Measurements from ENCODE around the gene CEP76. TPM values are rescaled to one million over a fixed set of nuclear protein-coding genes. Genes with fewer than 3 reads are reported as not detected.

CEP76 gene
- total RNA-seq, 1 donor from 2014 or later, result 8.4 TPM

- no peaks in the 10 kb centered on the region for H3K9me3 ChIP-seq (ENCODE audit: control insufficient read depth in 3 of 3, low read length in 3 of 3)
Measured at GRCh38 chr18:12668041-12668440, 34.5 kb downstream of the CEP76 start.

GRCh38 chr18:12659904-12660605 lies 42.5 kb downstream of the CEP76 start:
- Histone ChIP-seq H3K9me3 (ENCODE audit: control insufficient read depth in 3 of 3, low read length in 3 of 3) (no peaks in the 10 kb centered on the region), H3K4me1 (ENCODE audit: control insufficient read depth in 3 of 3, insufficient read depth in 3 of 3, low read length in 3 of 3) (peaks cover 2 to 10% (median 6%) of the 10 kb centered on the region in 3 donors), H3K9ac (ENCODE audit: low read depth in 1 of 3, low read length in 3 of 3) (no peak overlapping the region), H3K27ac (ENCODE audit: low read depth, low read length) (no peak overlapping the region), H3K27me3 (ENCODE audit: control insufficient read depth in 3 of 3, insufficient read depth in 3 of 3, low read length in 3 of 3) (no peaks in the 10 kb centered on the region), H3K36me3 (ENCODE audit: control insufficient read depth in 3 of 3, insufficient read depth in 3 of 3, low read length in 3 of 3) (no peaks in the 10 kb centered on the region), H3K4me3 (ENCODE audit: low read length in 3 of 3) (no peak overlapping the region)

More at GRCh38 chr18:12668041-12668440, 34.5 kb downstream of the CEP76 start:
- Histone ChIP-seq H3K4me3 (ENCODE audit: low read length in 3 of 3) (no peak overlapping the region), H3K36me3 (ENCODE audit: control insufficient read depth in 3 of 3, insufficient read depth in 3 of 3, low read length in 3 of 3) (peaks cover 0 to 5% (median under 1%) of the 10 kb centered on the region in 3 donors), H3K27ac (ENCODE audit: low read depth, low read length) (no peak overlapping the region), H3K27me3 (ENCODE audit: control insufficient read depth in 3 of 3, insufficient read depth in 3 of 3, low read length in 3 of 3) (no peaks in the 10 kb centered on the region), H3K9ac (ENCODE audit: low read depth in 1 of 3, low read length in 3 of 3) (no peak overlapping the region), H3K4me1 (ENCODE audit: control insufficient read depth in 3 of 3, insufficient read depth in 3 of 3, low read length in 3 of 3) (no peaks in the 10 kb centered on the region)

- H3K4me3 ChIP-seq (ENCODE audit: low read length in 3 of 3), result peak overlapping the region; percentile 65 to 79 (median 73)
- no peaks in the 10 kb centered on the region for H3K36me3 ChIP-seq (ENCODE audit: control insufficient read depth in 3 of 3, insufficient read depth in 3 of 3, low read length in 3 of 3)
- peak overlapping the region; percentile 60 for H3K27ac ChIP-seq (ENCODE audit: low read depth, low read length)
- H3K9me3 ChIP-seq (ENCODE audit: control insufficient read depth in 3 of 3, low read length in 3 of 3), result no peaks in the 10 kb centered on the region
- H3K27me3 ChIP-seq (ENCODE audit: control insufficient read depth in 3 of 3, insufficient read depth in 3 of 3, low read length in 3 of 3), result no peaks in the 10 kb centered on the region
- H3K4me1 ChIP-seq (ENCODE audit: control insufficient read depth in 3 of 3, insufficient read depth in 3 of 3, low read length in 3 of 3), result peaks cover 2 to 10% (median 6%) of the 10 kb centered on the region in 3 donors
- peak overlapping the region; percentile 50 to 89 (median 51) for H3K9ac ChIP-seq (ENCODE audit: low read depth in 1 of 3, low read length in 3 of 3)
Measured at GRCh38 chr18:12658426-12659138, 43.9 kb downstream of the CEP76 start.

DNA sequence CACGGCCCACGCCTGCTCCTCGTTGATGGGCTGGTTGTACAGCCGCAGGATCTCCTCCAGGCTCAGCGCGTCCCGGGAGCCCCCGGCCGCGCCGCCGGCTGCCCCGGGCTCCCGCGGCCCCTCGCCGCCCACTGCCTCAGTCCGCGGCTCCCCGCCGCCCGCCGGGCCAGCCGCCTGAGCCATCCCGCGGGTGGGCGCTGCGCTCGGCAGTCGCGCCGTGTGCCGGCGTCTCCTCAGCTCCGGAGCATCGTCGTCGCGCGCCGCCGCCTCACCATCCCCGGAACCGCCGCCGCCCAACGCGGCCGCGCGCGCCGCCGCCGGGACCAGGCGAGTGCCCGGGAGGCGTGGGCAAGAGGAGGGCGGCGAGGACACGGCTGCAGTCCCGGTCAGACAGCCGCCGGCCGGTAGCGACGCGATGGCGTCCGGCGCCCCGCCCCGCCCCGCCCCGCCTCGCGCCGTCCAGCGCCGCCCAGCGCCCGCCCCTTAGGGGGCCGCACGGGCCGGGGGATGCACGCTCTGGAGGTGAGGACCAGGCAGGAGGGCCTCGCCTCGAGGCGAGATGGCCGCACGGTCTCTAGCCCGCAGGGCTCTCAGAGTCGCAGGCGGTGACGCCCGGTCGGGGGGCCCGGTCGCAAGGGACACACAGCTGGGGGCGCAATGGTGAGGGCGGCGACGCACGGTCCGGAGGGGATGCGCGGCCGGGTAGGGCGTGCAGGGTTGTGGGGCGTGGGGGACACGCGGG lies 44.7 kb downstream of the CEP76 start, which contains the start of gene SPIRE1:
TSS of gene SPIRE1 (minus strand) at position 424 of the 742 bp plus-strand sequence. CDS start at position 183, 241 bp downstream.
- Histone ChIP-seq H3K27me3 (ENCODE audit: control insufficient read depth in 3 of 3, insufficient read depth in 3 of 3, low read length in 3 of 3) (no peaks in the 10 kb centered on the region), H3K4me1 (ENCODE audit: control insufficient read depth in 3 of 3, insufficient read depth in 3 of 3, low read length in 3 of 3) (peaks cover 7 to 11% (median 10%) of the 10 kb centered on the region in 3 donors), H3K27ac (ENCODE audit: low read depth, low read length) (peak within 1 kb of the TSS; percentile 92), H3K9ac (ENCODE audit: low read depth in 1 of 3, low read length in 3 of 3) (peak within 1 kb of the TSS; percentile 84 to 89 (median 86)), H3K9me3 (ENCODE audit: control insufficient read depth in 3 of 3, low read length in 3 of 3) (no peaks in the 10 kb centered on the region), H3K4me3 (ENCODE audit: low read length in 3 of 3) (peak within 1 kb of the TSS; percentile 73 to 83 (median 79)), H3K36me3 (ENCODE audit: control insufficient read depth in 3 of 3, insufficient read depth in 3 of 3, low read length in 3 of 3) (no peaks in the 10 kb centered on the region)

- H3K27me3 ChIP-seq (ENCODE audit: control insufficient read depth in 3 of 3, insufficient read depth in 3 of 3, low read length in 3 of 3), result no peaks in the 10 kb centered on the region
- H3K27ac ChIP-seq (ENCODE audit: low read depth, low read length), result peak overlapping the region; percentile 92
- no peaks in the 10 kb centered on the region for H3K36me3 ChIP-seq (ENCODE audit: control insufficient read depth in 3 of 3, insufficient read depth in 3 of 3, low read length in 3 of 3)
- H3K4me3 ChIP-seq (ENCODE audit: low read length in 3 of 3), result peak overlapping the region; percentile 73 to 83 (median 79)
- H3K4me1 ChIP-seq (ENCODE audit: control insufficient read depth in 3 of 3, insufficient read depth in 3 of 3, low read length in 3 of 3), result peaks cover 8 to 14% (median 10%) of the 10 kb centered on the region in 3 donors
- H3K9ac ChIP-seq (ENCODE audit: low read depth in 1 of 3, low read length in 3 of 3), result peak overlapping the region; percentile 84 to 89 (median 86)
- H3K9me3 ChIP-seq (ENCODE audit: control insufficient read depth in 3 of 3, low read length in 3 of 3), result no peaks in the 10 kb centered on the region
Measured at GRCh38 chr18:12656938-12657683, 45.4 kb downstream of the CEP76 start.

- Histone ChIP-seq H3K4me3 (ENCODE audit: low read length in 3 of 3) (peak overlapping the region; percentile 73 to 83 (median 79)), H3K36me3 (ENCODE audit: control insufficient read depth in 3 of 3, insufficient read depth in 3 of 3, low read length in 3 of 3) (no peaks in the 10 kb centered on the region), H3K4me1 (ENCODE audit: control insufficient read depth in 3 of 3, insufficient read depth in 3 of 3, low read length in 3 of 3) (peaks cover 8 to 14% (median 12%) of the 10 kb centered on the region in 3 donors), H3K27ac (ENCODE audit: low read depth, low read length) (peak overlapping the region; percentile 92), H3K9ac (ENCODE audit: low read depth in 1 of 3, low read length in 3 of 3) (peak overlapping the region; percentile 84 to 89 (median 86)), H3K9me3 (ENCODE audit: control insufficient read depth in 3 of 3, low read length in 3 of 3) (no peaks in the 10 kb centered on the region), H3K27me3 (ENCODE audit: control insufficient read depth in 3 of 3, insufficient read depth in 3 of 3, low read length in 3 of 3) (no peaks in the 10 kb centered on the region)
Measured at GRCh38 chr18:12656605-12656937, 46.0 kb downstream of the CEP76 start.

GRCh38 chr18:12654971-12655370 lies 47.6 kb downstream of the CEP76 start:
- H3K27ac ChIP-seq (ENCODE audit: low read depth, low read length), result no peak overlapping the region
- H3K27me3 ChIP-seq (ENCODE audit: control insufficient read depth in 3 of 3, insufficient read depth in 3 of 3, low read length in 3 of 3), result no peaks in the 10 kb centered on the region
- no peak overlapping the region for H3K4me3 ChIP-seq (ENCODE audit: low read length in 3 of 3)
- H3K9ac ChIP-seq (ENCODE audit: low read depth in 1 of 3, low read length in 3 of 3), result no peak overlapping the region
- peaks cover 8 to 14% (median 12%) of the 10 kb centered on the region in 3 donors for H3K4me1 ChIP-seq (ENCODE audit: control insufficient read depth in 3 of 3, insufficient read depth in 3 of 3, low read length in 3 of 3)
- H3K9me3 ChIP-seq (ENCODE audit: control insufficient read depth in 3 of 3, low read length in 3 of 3), result no peaks in the 10 kb centered on the region
- no peaks in the 10 kb centered on the region for H3K36me3 ChIP-seq (ENCODE audit: control insufficient read depth in 3 of 3, insufficient read depth in 3 of 3, low read length in 3 of 3)

GRCh38 chr18:12652861-12653401 lies 49.6 kb downstream of the CEP76 start:
- H3K27ac ChIP-seq (ENCODE audit: low read depth, low read length), result no peak overlapping the region

GRCh38 chr18:12651651-12652050 lies 50.9 kb downstream of the CEP76 start:
- Histone ChIP-seq H3K9ac (ENCODE audit: low read depth in 1 of 3, low read length in 3 of 3) (no peak overlapping the region), H3K36me3 (ENCODE audit: control insufficient read depth in 3 of 3, insufficient read depth in 3 of 3, low read length in 3 of 3) (no peaks in the 10 kb centered on the region), H3K27me3 (ENCODE audit: control insufficient read depth in 3 of 3, insufficient read depth in 3 of 3, low read length in 3 of 3) (no peaks in the 10 kb centered on the region), H3K4me3 (ENCODE audit: low read length in 3 of 3) (no peak overlapping the region), H3K9me3 (ENCODE audit: control insufficient read depth in 3 of 3, low read length in 3 of 3) (no peaks in the 10 kb centered on the region), H3K4me1 (ENCODE audit: control insufficient read depth in 3 of 3, insufficient read depth in 3 of 3, low read length in 3 of 3) (peaks cover 6 to 10% (median 7%) of the 10 kb centered on the region in 3 donors), H3K27ac (ENCODE audit: low read depth, low read length) (no peak overlapping the region)

More at GRCh38 chr18:12652861-12653401, 49.6 kb downstream of the CEP76 start:
- H3K36me3 ChIP-seq (ENCODE audit: control insufficient read depth in 3 of 3, insufficient read depth in 3 of 3, low read length in 3 of 3), result no peaks in the 10 kb centered on the region
- no peak overlapping the region for H3K4me3 ChIP-seq (ENCODE audit: low read length in 3 of 3)
- H3K9me3 ChIP-seq (ENCODE audit: control insufficient read depth in 3 of 3, low read length in 3 of 3), result no peaks in the 10 kb centered on the region
- peaks cover 6 to 14% (median 10%) of the 10 kb centered on the region in 3 donors for H3K4me1 ChIP-seq (ENCODE audit: control insufficient read depth in 3 of 3, insufficient read depth in 3 of 3, low read length in 3 of 3)
- H3K9ac ChIP-seq (ENCODE audit: low read depth in 1 of 3, low read length in 3 of 3), result no peak overlapping the region
- no peaks in the 10 kb centered on the region for H3K27me3 ChIP-seq (ENCODE audit: control insufficient read depth in 3 of 3, insufficient read depth in 3 of 3, low read length in 3 of 3)
